Measurements from ENCODE around the gene LCN10.

Gene LCN10

GRCh38 chr9:136717399-136717798, 25.3 kb downstream of the LCN10 start:
- Histone ChIP-seq H3K18ac (ENCODE audit: low read depth in 1 of 2, low read length in 2 of 2) (no peak overlapping the region), H4K8ac (ENCODE audit: low read length) (no peak overlapping the region), H2AFZ (ENCODE audit: low read depth, low read length) (no peak overlapping the region), H3K14ac (ENCODE audit: low read length in 2 of 2) (no peak overlapping the region), H3K27ac (ENCODE audit: low read length, poor library complexity, severe bottlenecking) (no peak overlapping the region), H4K91ac (ENCODE audit: low read length) (no peak overlapping the region), H3K4me1 (ENCODE audit: control insufficient read depth, insufficient read depth, low read depth, low read length) (peaks cover 37% of the 10 kb centered on the region), H2BK5ac (ENCODE audit: low read depth, low read length, poor library complexity, severe bottlenecking) (no peak overlapping the region), H3K23ac (ENCODE audit: low read length in 2 of 2) (no peak overlapping the region), H3K4me3 (ENCODE audit: insufficient read depth in 1 of 2, low read depth in 1 of 2, low read length in 2 of 2) (no peak overlapping the region), H3K9ac (ENCODE audit: low read length) (no peak overlapping the region), H3K9me3 (ENCODE audit: control insufficient read depth, low read length) (no peaks in the 10 kb centered on the region), H2BK120ac (ENCODE audit: low read depth, low read length) (no peak overlapping the region), H2AK5ac (ENCODE audit: low read length, severe bottlenecking) (no peak overlapping the region), H3K79me1 (replicated peaks; ENCODE audit: low read length, poor library complexity, severe bottlenecking) (peaks cover 6% of the 10 kb centered on the region), H3K4me2 (ENCODE audit: low read length, poor library complexity, severe bottlenecking) (no peak overlapping the region), H3K27me3 (ENCODE audit: control insufficient read depth in 1 of 2, insufficient read depth in 1 of 2, low read length in 2 of 2) (peaks cover 4 to 32% of the 10 kb centered on the region in 2 experiments), H2BK15ac (ENCODE audit: low read depth, poor library complexity, severe bottlenecking) (no peak overlapping the region), H3K4ac (ENCODE audit: low read depth in 1 of 2, low read length in 2 of 2) (no peak overlapping the region), H2BK12ac (ENCODE audit: low read length in 2 of 2) (no peak overlapping the region), H3K36me3 (ENCODE audit: control insufficient read depth in 1 of 2, insufficient read depth in 2 of 2, low read depth in 1 of 2, low read length in 2 of 2) (peaks cover 7 to 25% of the 10 kb centered on the region in 2 experiments)
- WGBS, result 95% methylated on average over 16 of the region's 16 CpGs
- no peak for DNase-seq

- H4K8ac ChIP-seq (ENCODE audit: low read length), result no peak overlapping the region
- no peak overlapping the region for H2AK5ac ChIP-seq (ENCODE audit: low read length, severe bottlenecking)
Observed at GRCh38 chr9:136714893-136715274, 27.9 kb downstream of the LCN10 start.

GRCh38 chr9:136714096-136714892, 28.4 kb downstream of the LCN10 start:
- Histone ChIP-seq H3K79me1 (replicated peaks; ENCODE audit: low read length, poor library complexity, severe bottlenecking) (peaks cover 3% of the 10 kb centered on the region), H3K4ac (ENCODE audit: low read depth in 1 of 2, low read length in 2 of 2) (no peak overlapping the region), H2AFZ (ENCODE audit: low read depth, low read length) (no peak overlapping the region), H4K91ac (ENCODE audit: low read length) (no peak overlapping the region), H3K14ac (ENCODE audit: low read length in 2 of 2) (no peak overlapping the region), H2BK15ac (ENCODE audit: low read depth, poor library complexity, severe bottlenecking) (no peak overlapping the region), H3K27ac (ENCODE audit: low read length, poor library complexity, severe bottlenecking) (no peak overlapping the region), H3K23ac (ENCODE audit: low read length in 2 of 2) (no peak overlapping the region), H3K4me1 (ENCODE audit: control insufficient read depth, insufficient read depth, low read depth, low read length) (peaks cover 29% of the 10 kb centered on the region), H2BK12ac (ENCODE audit: low read length in 2 of 2) (no peak overlapping the region), H3K18ac (ENCODE audit: low read depth in 1 of 2, low read length in 2 of 2) (no peak overlapping the region), H3K36me3 (ENCODE audit: control insufficient read depth in 1 of 2, insufficient read depth in 2 of 2, low read depth in 1 of 2, low read length in 2 of 2) (peaks cover 0 to 6% of the 10 kb centered on the region in 2 experiments), H3K9me3 (ENCODE audit: control insufficient read depth, low read length) (no peaks in the 10 kb centered on the region), H3K4me2 (ENCODE audit: low read length, poor library complexity, severe bottlenecking) (no peak overlapping the region), H2BK5ac (ENCODE audit: low read depth, low read length, poor library complexity, severe bottlenecking) (no peak overlapping the region), H2BK120ac (ENCODE audit: low read depth, low read length) (no peak overlapping the region), H2AK5ac (ENCODE audit: low read length, severe bottlenecking) (no peak overlapping the region), H3K27me3 (ENCODE audit: control insufficient read depth in 1 of 2, insufficient read depth in 1 of 2, low read length in 2 of 2) (peaks cover 4 to 41% of the 10 kb centered on the region in 2 experiments), H3K9ac (ENCODE audit: low read length) (no peak overlapping the region), H3K4me3 (ENCODE audit: insufficient read depth in 1 of 2, low read depth in 1 of 2, low read length in 2 of 2) (no peak overlapping the region), H4K8ac (ENCODE audit: low read length) (no peak overlapping the region)
- WGBS, result 89% methylated on average over 17 of the region's 17 CpGs
- no peak for DNase-seq

More at GRCh38 chr9:136714893-136715274, 27.9 kb downstream of the LCN10 start:
- H3K36me3 ChIP-seq (ENCODE audit: control insufficient read depth in 1 of 2, insufficient read depth in 2 of 2, low read depth in 1 of 2, low read length in 2 of 2), result peaks cover 0 to 6% of the 10 kb centered on the region in 2 experiments
- H2BK12ac ChIP-seq (ENCODE audit: low read length in 2 of 2), result no peak overlapping the region
- 80% methylated on average over 8 of the region's 8 CpGs for WGBS
- H3K18ac ChIP-seq (ENCODE audit: low read depth in 1 of 2, low read length in 2 of 2), result no peak overlapping the region
- no peak for DNase-seq
- H3K4me1 ChIP-seq (ENCODE audit: control insufficient read depth, insufficient read depth, low read depth, low read length), result peaks cover 32% of the 10 kb centered on the region
- H3K79me1 ChIP-seq (replicated peaks; ENCODE audit: low read length, poor library complexity, severe bottlenecking), result peaks cover 3% of the 10 kb centered on the region
- no peak overlapping the region for H3K4me2 ChIP-seq (ENCODE audit: low read length, poor library complexity, severe bottlenecking)
- H3K27ac ChIP-seq (ENCODE audit: low read length, poor library complexity, severe bottlenecking), result no peak overlapping the region
- H3K4me3 ChIP-seq (ENCODE audit: insufficient read depth in 1 of 2, low read depth in 1 of 2, low read length in 2 of 2), result no peak overlapping the region
- H2BK5ac ChIP-seq (ENCODE audit: low read depth, low read length, poor library complexity, severe bottlenecking), result no peak overlapping the region
- no peaks in the 10 kb centered on the region for H3K9me3 ChIP-seq (ENCODE audit: control insufficient read depth, low read length)
- no peak overlapping the region for H2BK120ac ChIP-seq (ENCODE audit: low read depth, low read length)
- peaks cover 4 to 37% of the 10 kb centered on the region in 2 experiments for H3K27me3 ChIP-seq (ENCODE audit: control insufficient read depth in 1 of 2, insufficient read depth in 1 of 2, low read length in 2 of 2)
- H2BK15ac ChIP-seq (ENCODE audit: low read depth, poor library complexity, severe bottlenecking), result no peak overlapping the region
- H4K91ac ChIP-seq (ENCODE audit: low read length), result no peak overlapping the region
- no peak overlapping the region for H3K23ac ChIP-seq (ENCODE audit: low read length in 2 of 2)
- H3K14ac ChIP-seq (ENCODE audit: low read length in 2 of 2), result no peak overlapping the region
- no peak overlapping the region for H3K9ac ChIP-seq (ENCODE audit: low read length)
- no peak overlapping the region for H2AFZ ChIP-seq (ENCODE audit: low read depth, low read length)
- no peak overlapping the region for H3K4ac ChIP-seq (ENCODE audit: low read depth in 1 of 2, low read length in 2 of 2)

- Histone ChIP-seq H3K36me3 (ENCODE audit: control insufficient read depth in 1 of 2, insufficient read depth in 2 of 2, low read depth in 1 of 2, low read length in 2 of 2) (peaks cover 0 to 6% of the 10 kb centered on the region in 2 experiments), H2BK12ac (ENCODE audit: low read length in 2 of 2) (no peak overlapping the region), H3K4me1 (ENCODE audit: control insufficient read depth, insufficient read depth, low read depth, low read length) (peaks cover 23% of the 10 kb centered on the region), H4K91ac (ENCODE audit: low read length) (no peak overlapping the region), H2AFZ (ENCODE audit: low read depth, low read length) (no peak overlapping the region), H3K4me2 (ENCODE audit: low read length, poor library complexity, severe bottlenecking) (peak overlapping the region; percentile 77), H3K27me3 (ENCODE audit: control insufficient read depth in 1 of 2, insufficient read depth in 1 of 2, low read length in 2 of 2) (peaks cover 4 to 42% of the 10 kb centered on the region in 2 experiments), H3K4me3 (ENCODE audit: insufficient read depth in 1 of 2, low read depth in 1 of 2, low read length in 2 of 2) (no peak overlapping the region), H3K9me3 (ENCODE audit: control insufficient read depth, low read length) (no peaks in the 10 kb centered on the region), H2BK5ac (ENCODE audit: low read depth, low read length, poor library complexity, severe bottlenecking) (no peak overlapping the region), H3K4ac (ENCODE audit: low read depth in 1 of 2, low read length in 2 of 2) (no peak overlapping the region), H3K18ac (ENCODE audit: low read depth in 1 of 2, low read length in 2 of 2) (no peak overlapping the region), H3K9ac (ENCODE audit: low read length) (no peak overlapping the region), H3K23ac (ENCODE audit: low read length in 2 of 2) (no peak overlapping the region), H3K79me1 (replicated peaks; ENCODE audit: low read length, poor library complexity, severe bottlenecking) (peaks cover 3% of the 10 kb centered on the region), H2BK15ac (ENCODE audit: low read depth, poor library complexity, severe bottlenecking) (no peak overlapping the region), H3K27ac (ENCODE audit: low read length, poor library complexity, severe bottlenecking) (no peak overlapping the region), H2AK5ac (ENCODE audit: low read length, severe bottlenecking) (no peak overlapping the region), H2BK120ac (ENCODE audit: low read depth, low read length) (no peak overlapping the region), H3K14ac (ENCODE audit: low read length in 2 of 2) (no peak overlapping the region), H4K8ac (ENCODE audit: low read length) (peak overlapping the region; percentile 8)
- 81% methylated on average over 8 of the region's 8 CpGs for WGBS
- DNase-seq, result no peak
Observed at GRCh38 chr9:136713550-136713949, 29.2 kb downstream of the LCN10 start.
